ENCODE measurements around the gene HAND2. TPM values are rescaled to one million over a fixed set of nuclear protein-coding genes. Genes with fewer than 3 reads are reported as not detected.

Gene HAND2
- total RNA-seq, 1 experiment from 2014 or later = 3.9 TPM

Other genes starting within 250 kb of the HAND2 start
- 79.3 and 92.1 TPM in 2 replicates for gene HMGB2, start 195.9 kb downstream of the HAND2 start, total RNA-seq (2014; rRNA removed; shearing (Covaris generic))
- 27.8 and 29.3 TPM in 2 replicates for gene SAP30, start 159.3 kb downstream of the HAND2 start, total RNA-seq (2014; rRNA removed; shearing (Covaris generic))
- 1.2 and 1.3 TPM in 2 replicates for gene SCRG1, start 131.1 kb downstream of the HAND2 start, total RNA-seq (2014; rRNA removed; shearing (Covaris generic))

Data from SK-MEL-5 (cell line).